Trophoblast cell (in vitro differentiated cells and primary cell): ENCODE data around the gene PLPP6.

Experiments
- DNase-seq, 2 donors: peaks; one replicate each; pipeline ENCODE4 v3.0.0-alpha.2; 2016
- H2AFZ ChIP-seq: 2 replicates; pipeline ENCODE4 v1.6.1; 2013; ENCODE audit warnings: low read length, moderate library complexity, mild to moderate bottlenecking; ENCODE audit not compliant: insufficient read depth, poor library complexity
- H2AK5ac ChIP-seq: 2 replicates; pipeline ENCODE4 v1.6.1; 2013; ENCODE audit warnings: mild to moderate bottlenecking, low read length
- H2BK120ac ChIP-seq: 2 replicates; pipeline ENCODE4 v1.6.1; 2013; ENCODE audit warnings: low read length, mild to moderate bottlenecking, moderate library complexity; ENCODE audit not compliant: insufficient read depth, poor library complexity
- H2BK12ac ChIP-seq: 2 replicates; pipeline ENCODE4 v1.6.1; 2013; ENCODE audit warnings: mild to moderate bottlenecking, low read length, moderate library complexity
- H2BK5ac ChIP-seq: 2 replicates; pipeline ENCODE4 v1.6.1; 2013; ENCODE audit warnings: low read length, low read depth, moderate library complexity, mild to moderate bottlenecking; ENCODE audit not compliant: poor library complexity
- H3K14ac ChIP-seq: 2 replicates; pipeline ENCODE4 v1.6.1; 2013; ENCODE audit warnings: mild to moderate bottlenecking, low read length
- H3K18ac ChIP-seq: 2 replicates; pipeline ENCODE4 v1.6.1; 2013; ENCODE audit warnings: mild to moderate bottlenecking, low read length
- H3K23ac ChIP-seq: 2 replicates; pipeline ENCODE4 v1.6.1; 2013; ENCODE audit warnings: low read length
- H3K27ac ChIP-seq: 2 replicates; pipeline ENCODE4 v1.5.1; 2013; ENCODE audit warnings: low read depth, mild to moderate bottlenecking, inconsistent platforms, low read length, moderate library complexity
- H3K27me3 ChIP-seq: 2 replicates; pipeline ENCODE4 v1.6.1; 2013; ENCODE audit warnings: inconsistent platforms, mild to moderate bottlenecking, low read length, moderate library complexity; ENCODE audit not compliant: insufficient read depth
- H3K36me3 ChIP-seq, 2 experiments: 1 replicate in 1 of 2; 2 replicates in 1 of 2; pipeline ENCODE4 v1.6.1; 2013; ENCODE audit warnings: low read length in 2 of 2, mild to moderate bottlenecking in 2 of 2, moderate library complexity in 1 of 2; ENCODE audit not compliant: insufficient read depth in 2 of 2, control insufficient read depth in 1 of 2
- H3K4ac ChIP-seq: 2 replicates; pipeline ENCODE4 v1.6.1; 2013; ENCODE audit warnings: low read depth, mild to moderate bottlenecking, low read length, moderate library complexity
- H3K4me1 ChIP-seq, 2 experiments: 1 replicate in 1 of 2; 2 replicates in 1 of 2; pipeline ENCODE4 v1.6.1; 2013; ENCODE audit warnings: low read length in 2 of 2, mild to moderate bottlenecking in 2 of 2, moderate library complexity in 1 of 2; ENCODE audit not compliant: insufficient read depth in 2 of 2, control insufficient read depth in 1 of 2
- H3K4me2 ChIP-seq: 2 replicates; pipeline ENCODE4 v1.6.1; 2013; ENCODE audit warnings: inconsistent platforms, mild to moderate bottlenecking, low read length, moderate library complexity
- H3K4me3 ChIP-seq: 2 replicates; pipeline ENCODE4 v1.5.1; 2013; ENCODE audit warnings: mild to moderate bottlenecking, low read depth, low read length, inconsistent platforms
- H3K79me1 ChIP-seq: one replicate; pipeline ENCODE4 v1.6.1; 2013; ENCODE audit warnings: low read length
- H3K79me2 ChIP-seq: 2 replicates; pipeline ENCODE4 v1.6.1; 2013; ENCODE audit warnings: low read length, mild to moderate bottlenecking; ENCODE audit not compliant: control insufficient read depth, insufficient read depth, poor library complexity
- H3K9ac ChIP-seq: 2 replicates; pipeline ENCODE4 v1.6.1; 2013; ENCODE audit warnings: mild to moderate bottlenecking, low read length
- H3K9me3 ChIP-seq: 2 replicates; pipeline ENCODE4 v1.6.1; 2013; ENCODE audit warnings: low read depth, mild to moderate bottlenecking, control low read depth, inconsistent platforms, low read length; ENCODE audit not compliant: insufficient read depth
- H4K12ac ChIP-seq: 2 replicates; pipeline ENCODE4 v1.6.1; 2013; ENCODE audit warnings: low read depth, mild to moderate bottlenecking, low read length, moderate library complexity
- H4K8ac ChIP-seq: 2 replicates; pipeline ENCODE4 v1.6.1; 2013; ENCODE audit warnings: low read depth, mild to moderate bottlenecking, low read length, moderate library complexity
- H4K91ac ChIP-seq: one replicate; pipeline ENCODE4 v1.6.1; 2013; ENCODE audit warnings: low read depth, mild to moderate bottlenecking, low read length, moderate library complexity
- WGBS: extraction: QIAGEN DNeasy Blood & Tissue Kit; methylation state at CpG from one replicate; pipeline ENCODE4 v1.1.7; 2013; ENCODE audit warnings: missing lambda C conversion rate; ENCODE audit not compliant: insufficient read length, insufficient coverage; ENCODE audit errors: extremely low coverage; 5-methylcytosine and 5-hydroxymethylcytosine counted together

PLPP6 gene

DNA sequence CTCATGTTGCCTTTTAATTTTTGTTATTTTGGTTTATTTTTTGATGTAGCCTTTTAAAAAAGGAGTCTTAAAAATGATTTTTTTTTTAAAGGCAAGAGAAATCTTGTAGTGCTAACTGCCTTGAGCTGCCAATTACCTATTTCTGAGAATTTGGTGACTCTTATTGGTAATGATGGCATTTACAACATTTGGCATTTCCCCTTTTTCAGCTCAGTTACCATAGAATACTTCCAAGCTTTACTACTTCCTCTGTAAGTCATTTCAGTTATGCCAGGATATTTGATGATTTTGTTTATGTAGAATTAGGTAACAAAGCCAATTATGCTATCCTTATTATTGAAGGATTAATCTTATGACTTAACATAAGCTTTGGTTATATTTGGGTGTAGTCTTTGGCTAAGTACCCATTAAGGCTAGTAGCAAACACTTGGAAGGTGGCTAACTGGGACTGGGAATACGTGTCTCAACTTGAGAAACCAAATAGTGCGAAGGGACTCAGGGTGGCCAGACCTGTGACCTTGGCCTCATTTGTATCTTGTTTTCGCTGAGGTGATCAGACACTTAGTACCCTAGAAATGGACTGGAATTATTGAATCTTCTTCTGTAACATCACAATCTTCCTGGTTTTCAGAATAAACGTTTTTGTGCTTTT lies 45.0 kb downstream of the PLPP6 start:
- H2AK5ac ChIP-seq = no peak overlapping the region
- H3K18ac ChIP-seq = no peak overlapping the region
- H3K9me3 ChIP-seq = no peaks in the 10 kb centered on the region
- H3K27me3 ChIP-seq = no peaks in the 10 kb centered on the region
- no peak overlapping the region for H3K9ac ChIP-seq
- H3K27ac ChIP-seq = no peak overlapping the region
- no peak overlapping the region for H3K4me2 ChIP-seq
- H4K8ac ChIP-seq = no peak overlapping the region
- no peak overlapping the region for H3K4ac ChIP-seq
- H3K4me3 ChIP-seq = no peak overlapping the region
- no peak overlapping the region for H2AFZ ChIP-seq
- WGBS = no CpG with 5 or more reads among the region's 4 CpGs
- H2BK12ac ChIP-seq = no peak overlapping the region
- H4K12ac ChIP-seq = no peak overlapping the region
- no peak for DNase-seq
- no peaks in the 10 kb centered on the region for H3K79me2 ChIP-seq
- H3K4me1 ChIP-seq = no peaks in the 10 kb centered on the region
- no peak overlapping the region for H4K91ac ChIP-seq
- no peak overlapping the region for H3K23ac ChIP-seq
- peaks cover 5 to 8% of the 10 kb centered on the region in 2 experiments for H3K36me3 ChIP-seq
- no peaks in the 10 kb centered on the region for H3K79me1 ChIP-seq
- no peak overlapping the region for H2BK120ac ChIP-seq
- no peak overlapping the region for H3K14ac ChIP-seq
- no peak overlapping the region for H2BK5ac ChIP-seq

DNA sequence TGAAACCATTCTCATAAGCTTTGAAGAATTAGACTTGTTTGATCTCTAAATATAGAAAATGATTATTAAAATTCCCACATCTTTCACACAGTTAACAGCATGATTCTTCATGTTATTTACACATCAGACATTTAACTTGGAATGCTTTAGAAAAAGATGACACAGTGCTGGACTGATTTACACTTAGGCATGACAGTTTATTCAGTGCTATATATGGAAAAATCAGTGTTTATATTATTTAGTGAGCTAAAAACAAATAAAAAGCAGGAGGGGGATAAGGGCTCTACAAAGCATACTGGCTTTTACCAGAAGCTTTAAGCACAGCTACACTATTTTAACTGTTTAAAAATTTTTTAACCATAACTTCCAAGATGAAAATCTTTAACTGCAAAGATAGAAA lies 47.3 kb downstream of the PLPP6 start:
- Histone ChIP-seq H3K4me1 (no peaks in the 10 kb centered on the region), H3K4ac (no peak overlapping the region), H4K8ac (no peak overlapping the region), H3K79me2 (no peaks in the 10 kb centered on the region), H2BK12ac (no peak overlapping the region), H2AFZ (no peak overlapping the region), H3K27ac (no peak overlapping the region), H4K91ac (no peak overlapping the region), H3K4me2 (no peak overlapping the region), H2BK5ac (no peak overlapping the region), H3K79me1 (no peaks in the 10 kb centered on the region), H3K9ac (no peak overlapping the region), H3K36me3 (peaks cover 3 to 12% of the 10 kb centered on the region in 2 experiments), H4K12ac (no peak overlapping the region), H3K4me3 (no peak overlapping the region), H3K27me3 (no peaks in the 10 kb centered on the region), H3K18ac (no peak overlapping the region), H3K14ac (no peak overlapping the region), H3K23ac (no peak overlapping the region), H2BK120ac (no peak overlapping the region), H2AK5ac (no peak overlapping the region), H3K9me3 (no peaks in the 10 kb centered on the region)
- no peak for DNase-seq

- no peaks in the 10 kb centered on the region for H3K9me3 ChIP-seq
- no peak overlapping the region for H3K27ac ChIP-seq
- no peak overlapping the region for H3K4me3 ChIP-seq
- no peaks in the 10 kb centered on the region for H3K4me1 ChIP-seq
- H4K12ac ChIP-seq = no peak overlapping the region
- no peak for DNase-seq
- peak overlapping the region; percentile 65 for H3K23ac ChIP-seq
- no peaks in the 10 kb centered on the region for H3K27me3 ChIP-seq
- no peak overlapping the region for H3K4ac ChIP-seq
- H2AK5ac ChIP-seq = no peak overlapping the region
- no peak overlapping the region for H3K4me2 ChIP-seq
- peaks cover 9 to 24% of the 10 kb centered on the region in 2 experiments for H3K36me3 ChIP-seq
- H2BK5ac ChIP-seq = no peak overlapping the region
- H3K79me2 ChIP-seq = no peaks in the 10 kb centered on the region
- H3K79me1 ChIP-seq = no peaks in the 10 kb centered on the region
- WGBS = 100% methylated on average over 2 of the region's 7 CpGs
- no peak overlapping the region for H3K18ac ChIP-seq
- no peak overlapping the region for H4K91ac ChIP-seq
- no peak overlapping the region for H2BK120ac ChIP-seq
- H3K9ac ChIP-seq = no peak overlapping the region
- H2BK12ac ChIP-seq = no peak overlapping the region
- no peak overlapping the region for H2AFZ ChIP-seq
- no peak overlapping the region for H3K14ac ChIP-seq
- no peak overlapping the region for H4K8ac ChIP-seq
Observed at GRCh38 chr9:4713849-4714248, 51.8 kb downstream of the PLPP6 start.

DNA sequence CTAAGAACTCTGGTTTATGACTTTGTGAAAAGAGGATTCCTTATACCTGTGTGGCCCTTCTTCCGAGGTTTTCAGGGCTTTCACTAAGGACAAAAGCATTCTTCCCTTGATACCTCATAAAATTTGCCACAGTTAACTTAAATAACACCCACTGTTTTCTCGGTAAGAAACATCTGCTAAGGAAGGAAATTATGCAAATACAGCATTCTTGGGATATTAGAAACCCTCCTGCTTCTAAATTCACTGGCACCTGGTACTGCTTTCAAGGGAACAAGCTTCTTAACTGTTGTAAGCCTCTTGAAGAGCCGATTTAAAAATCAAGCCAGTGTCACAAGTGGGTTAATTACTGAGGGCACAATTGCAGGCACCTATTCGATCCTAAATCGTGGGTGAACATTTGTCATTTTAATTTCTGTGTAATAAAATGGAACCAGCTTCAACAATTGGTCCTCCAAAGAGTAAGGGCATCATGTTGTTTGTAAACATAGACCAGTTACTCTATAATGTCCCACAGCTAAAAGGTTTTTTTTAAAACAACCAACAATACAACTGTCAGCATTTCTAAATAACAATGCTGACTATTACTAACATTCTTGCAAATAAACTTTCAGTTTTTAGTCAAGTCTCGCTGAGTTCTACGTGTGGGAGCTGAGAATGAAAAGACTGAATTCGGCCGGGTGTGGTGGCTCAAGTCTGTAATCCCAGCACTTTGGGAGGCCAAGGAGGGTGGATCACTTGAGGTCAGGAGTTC lies 52.3 kb downstream of the PLPP6 start:
- no peak overlapping the region for H2AK5ac ChIP-seq
- H3K4me1 ChIP-seq = no peaks in the 10 kb centered on the region
- H3K4ac ChIP-seq = no peak overlapping the region
- H3K79me2 ChIP-seq = no peaks in the 10 kb centered on the region
- H3K4me2 ChIP-seq = no peak overlapping the region
- H3K79me1 ChIP-seq = no peaks in the 10 kb centered on the region
- H3K14ac ChIP-seq = no peak overlapping the region
- no peak overlapping the region for H3K23ac ChIP-seq
- peaks cover 9 to 27% of the 10 kb centered on the region in 2 experiments for H3K36me3 ChIP-seq
- DNase-seq = no peak
- H3K27me3 ChIP-seq = no peaks in the 10 kb centered on the region
- no peak overlapping the region for H3K4me3 ChIP-seq
- no peak overlapping the region for H2AFZ ChIP-seq
- no CpG with 5 or more reads among the region's 9 CpGs for WGBS
- no peak overlapping the region for H3K9ac ChIP-seq
- no peak overlapping the region for H3K18ac ChIP-seq
- H2BK12ac ChIP-seq = no peak overlapping the region
- no peak overlapping the region for H3K27ac ChIP-seq
- H4K91ac ChIP-seq = no peak overlapping the region
- no peaks in the 10 kb centered on the region for H3K9me3 ChIP-seq
- H2BK120ac ChIP-seq = no peak overlapping the region
- H4K12ac ChIP-seq = no peak overlapping the region
- no peak overlapping the region for H2BK5ac ChIP-seq
- no peak overlapping the region for H4K8ac ChIP-seq
